Memory B cell (primary cell): ENCODE data around the gene MYEOV.

Experiments used
- ATAC-seq: fragments of 150-1000 bp; cut with Tn5 transposase; 2 replicates; pipeline ENCODE4 v1.10.0; 2021; ENCODE audit warnings: low read depth, mild to moderate bottlenecking, moderate library complexity
- DNase-seq, 2 donors: peaks; one replicate each; pipeline ENCODE4 v3.0.0; 2022; ENCODE audit warnings: low spot score in 2 of 2
- H3K27ac Mint-ChIP-seq: one replicate; pipeline ENCODE4 v1.8.0; 2022; ENCODE audit warnings: mild to moderate bottlenecking, moderate library complexity, mixed read lengths
- H3K27me3 Mint-ChIP-seq: one replicate; pipeline ENCODE4 v1.8.0; 2022; ENCODE audit warnings: mixed read lengths
- H3K36me3 Mint-ChIP-seq: one replicate; pipeline ENCODE4 v1.8.0; 2022; ENCODE audit warnings: mild to moderate bottlenecking, mixed read lengths
- H3K4me1 Mint-ChIP-seq: one replicate; pipeline ENCODE4 v1.8.0; 2022; ENCODE audit warnings: mixed read lengths
- H3K4me3 Mint-ChIP-seq: one replicate; pipeline ENCODE4 v1.8.0; 2022; ENCODE audit warnings: mild to moderate bottlenecking, moderate library complexity, mixed read lengths
- H3K9me3 Mint-ChIP-seq: one replicate; pipeline ENCODE4 v1.8.0; 2022; ENCODE audit warnings: mixed read lengths

The MYEOV gene

DNA sequence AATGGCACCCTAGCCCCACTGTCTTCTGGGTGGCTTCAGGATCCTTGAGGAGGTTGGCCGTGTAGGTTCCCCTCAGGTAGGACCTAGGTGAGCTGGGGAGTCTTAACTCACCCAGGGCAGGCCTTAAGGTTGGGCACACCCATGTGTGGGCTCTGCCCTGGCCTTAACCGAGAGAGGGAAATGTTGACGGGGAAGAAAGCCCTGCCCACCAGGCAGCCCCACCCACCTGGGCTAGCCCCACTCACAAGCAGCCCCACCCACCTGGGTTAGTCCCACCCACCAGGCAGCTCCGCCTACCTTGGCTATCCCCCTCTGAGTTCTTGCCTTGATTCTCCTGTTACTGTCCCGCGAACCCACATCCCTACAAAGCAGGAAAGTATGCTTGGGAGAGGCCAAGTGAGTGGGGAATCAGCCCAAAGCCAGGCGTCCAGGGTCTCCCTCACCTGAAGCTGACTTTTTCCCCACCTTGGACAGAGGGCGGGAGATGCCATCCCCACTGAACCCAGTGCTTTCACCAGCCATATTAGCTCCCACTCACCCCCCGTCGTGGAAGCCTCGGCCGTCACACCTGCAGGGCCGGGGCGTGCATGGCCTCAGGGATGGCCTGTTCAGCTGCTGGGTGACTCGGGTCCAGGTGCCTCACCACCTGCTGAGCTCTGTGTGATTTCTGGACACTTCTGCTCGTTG is at the start of gene MYEOV:
Gene MYEOV (plus strand): TSS at position 337 of the 687 bp plus-strand sequence. CDS start 1,200 bp downstream, outside the sequence.
- DNase-seq (peak; percentile 56 to 61), ATAC-seq (peak; percentile 31)
- Mint-ChIP-seq H3K36me3 (no peaks in the 10 kb centered on the region), H3K27me3 (no peaks in the 10 kb centered on the region), H3K4me3 (no peak within 1 kb of the TSS), H3K9me3 (no peaks in the 10 kb centered on the region), H3K27ac (peak within 1 kb of the TSS; percentile 92), H3K4me1 (peaks cover 42% of the 10 kb centered on the region)

DNA sequence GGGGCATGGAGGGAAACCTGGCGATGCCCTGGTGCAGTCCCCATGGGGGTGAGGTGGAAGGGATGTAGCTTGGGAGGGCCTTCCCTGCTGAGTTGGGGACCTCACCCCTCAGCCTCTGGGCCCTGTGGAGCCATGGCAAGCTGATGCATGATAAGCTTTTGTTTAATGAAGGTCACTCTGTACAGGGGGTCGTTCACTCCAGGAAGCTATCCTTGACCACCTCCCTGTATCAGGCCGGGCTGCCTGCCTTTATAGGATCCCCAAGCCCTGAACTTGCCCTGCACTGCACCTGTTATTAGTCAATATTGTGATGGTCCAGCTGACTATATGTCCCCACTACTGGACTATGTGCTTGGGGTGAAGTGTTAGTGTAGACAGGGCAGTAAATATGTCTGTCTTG is 49.7 kb upstream of the MYEOV start:
- ATAC-seq (no peak), DNase-seq (no peak)
- Mint-ChIP-seq H3K27ac (no peak overlapping the region), H3K4me3 (no peak overlapping the region), H3K27me3 (peaks cover 3% of the 10 kb centered on the region), H3K4me1 (peaks cover 5% of the 10 kb centered on the region), H3K36me3 (no peaks in the 10 kb centered on the region), H3K9me3 (no peaks in the 10 kb centered on the region)

DNA sequence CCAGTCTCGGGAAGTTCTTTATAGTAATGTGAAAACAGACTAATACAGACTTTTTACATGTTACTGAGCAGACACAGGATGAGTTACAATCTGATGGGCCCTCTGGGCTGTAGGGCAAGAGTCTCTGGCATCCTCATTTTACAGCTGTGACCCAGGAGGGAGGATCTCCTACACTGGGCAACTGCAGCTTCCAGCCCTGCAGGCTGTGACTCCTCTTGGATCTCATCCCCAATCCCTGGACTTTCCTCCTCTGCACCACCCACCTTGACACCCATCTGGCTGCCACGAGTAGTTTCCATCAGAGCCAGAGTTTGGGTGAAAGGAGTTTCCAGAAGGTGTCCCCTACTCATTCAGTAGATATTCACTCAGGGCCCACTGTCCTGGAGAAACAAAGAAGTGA is 48.9 kb upstream of the MYEOV start:
- no peak for ATAC-seq
- peaks cover 5% of the 10 kb centered on the region for H3K4me1 Mint-ChIP-seq

DNA sequence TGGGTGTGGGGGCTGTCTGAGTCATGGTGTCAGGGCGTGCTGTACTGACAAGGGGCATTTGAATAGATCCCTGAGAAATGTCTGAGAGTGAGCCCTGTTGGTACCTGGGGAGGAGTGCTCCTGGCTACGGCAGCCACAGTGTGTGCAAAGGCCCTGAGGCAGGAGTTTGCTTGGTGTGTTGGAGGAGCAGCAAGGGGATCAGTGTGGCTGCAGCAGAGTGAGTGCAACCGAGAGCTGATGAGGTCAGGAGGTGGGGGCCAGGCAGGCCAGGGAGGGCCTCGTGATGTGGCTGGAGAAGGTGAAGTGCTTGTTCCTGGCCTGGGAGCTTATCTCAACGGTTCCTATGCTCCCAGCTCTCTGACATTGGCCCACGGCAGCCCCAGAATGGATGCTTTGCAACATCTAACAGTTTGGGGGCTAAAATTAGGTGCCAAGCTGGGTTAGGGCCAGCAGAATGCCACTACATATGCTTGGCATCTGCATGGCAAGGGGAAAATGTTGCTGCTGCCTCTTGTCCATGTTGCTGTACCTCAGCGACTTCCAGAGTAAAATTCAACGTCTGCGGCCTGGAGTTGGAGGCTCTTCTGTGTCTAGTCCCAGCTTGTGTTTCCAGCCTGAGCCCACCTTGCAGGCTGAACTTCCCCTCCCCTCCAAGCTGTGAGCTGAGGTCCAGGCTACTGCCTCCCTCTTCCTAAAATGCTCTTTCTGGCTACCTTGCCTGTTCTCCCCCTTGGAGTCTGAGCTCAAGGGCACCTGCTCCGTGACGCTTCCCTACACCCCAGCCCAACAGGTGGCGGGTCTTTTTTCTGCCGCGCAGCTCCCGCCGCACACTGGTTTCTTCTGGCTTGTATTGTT is 48.2 kb upstream of the MYEOV start:
- ATAC-seq (no peak), DNase-seq (no peak)
- H3K27me3 Mint-ChIP-seq = peaks cover 7% of the 10 kb centered on the region
- no peak overlapping the region for H3K27ac Mint-ChIP-seq
- H3K4me3 Mint-ChIP-seq = no peak overlapping the region
- H3K9me3 Mint-ChIP-seq = no peaks in the 10 kb centered on the region
- peaks cover 5% of the 10 kb centered on the region for H3K4me1 Mint-ChIP-seq
- H3K36me3 Mint-ChIP-seq = no peaks in the 10 kb centered on the region

More for the DNA sequence above, 48.9 kb upstream of the MYEOV start:
- no peaks in the 10 kb centered on the region for H3K9me3 Mint-ChIP-seq
- H3K36me3 Mint-ChIP-seq = no peaks in the 10 kb centered on the region
- DNase-seq = no peak
- no peak overlapping the region for H3K4me3 Mint-ChIP-seq
- peaks cover 7% of the 10 kb centered on the region for H3K27me3 Mint-ChIP-seq
- H3K27ac Mint-ChIP-seq = no peak overlapping the region

DNA sequence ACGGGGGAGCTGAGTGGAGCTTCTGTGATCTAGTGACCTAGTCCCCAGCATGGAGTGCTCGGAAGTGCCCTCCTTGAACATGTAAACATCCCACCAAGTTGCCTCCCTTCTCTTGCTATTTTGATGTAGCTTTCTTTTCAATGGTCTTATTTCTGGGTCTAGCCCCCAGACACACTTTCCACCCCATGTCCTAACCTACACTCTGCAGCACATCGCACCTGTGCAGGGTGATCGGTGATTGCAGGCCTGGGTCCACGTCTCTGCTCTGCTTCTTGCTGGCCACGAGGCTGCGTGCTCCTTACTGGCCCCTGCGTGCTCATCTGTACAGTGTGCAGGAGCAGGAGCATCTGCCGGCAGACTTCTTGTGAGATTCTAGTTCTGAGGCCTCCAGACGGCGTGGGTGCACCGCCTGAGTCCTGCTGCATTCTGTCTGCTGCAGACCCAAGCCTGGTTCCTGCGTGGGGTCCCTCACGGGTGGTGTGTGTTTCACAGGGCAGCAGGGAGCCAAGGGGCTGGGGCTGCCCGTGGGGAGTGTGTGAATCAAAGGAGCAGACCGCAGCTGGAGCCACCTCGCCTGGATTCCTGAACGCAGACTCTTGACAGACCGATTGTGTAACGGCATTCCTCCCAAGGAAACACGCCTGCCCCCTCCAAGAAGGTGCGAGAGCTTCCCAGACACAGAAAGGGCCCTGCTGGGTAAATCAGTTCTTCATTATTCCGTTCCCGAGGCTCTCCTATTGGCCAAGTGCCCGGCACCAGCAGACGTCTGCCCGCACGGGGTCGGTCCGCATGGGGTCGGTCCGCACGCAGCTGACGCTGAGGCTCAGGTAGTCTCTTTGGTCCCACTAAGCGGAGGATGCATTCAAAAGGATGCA is 44.4 kb upstream of the MYEOV start:
- Mint-ChIP-seq H3K27ac (no peak overlapping the region), H3K27me3 (peaks cover 9% of the 10 kb centered on the region)

DNA sequence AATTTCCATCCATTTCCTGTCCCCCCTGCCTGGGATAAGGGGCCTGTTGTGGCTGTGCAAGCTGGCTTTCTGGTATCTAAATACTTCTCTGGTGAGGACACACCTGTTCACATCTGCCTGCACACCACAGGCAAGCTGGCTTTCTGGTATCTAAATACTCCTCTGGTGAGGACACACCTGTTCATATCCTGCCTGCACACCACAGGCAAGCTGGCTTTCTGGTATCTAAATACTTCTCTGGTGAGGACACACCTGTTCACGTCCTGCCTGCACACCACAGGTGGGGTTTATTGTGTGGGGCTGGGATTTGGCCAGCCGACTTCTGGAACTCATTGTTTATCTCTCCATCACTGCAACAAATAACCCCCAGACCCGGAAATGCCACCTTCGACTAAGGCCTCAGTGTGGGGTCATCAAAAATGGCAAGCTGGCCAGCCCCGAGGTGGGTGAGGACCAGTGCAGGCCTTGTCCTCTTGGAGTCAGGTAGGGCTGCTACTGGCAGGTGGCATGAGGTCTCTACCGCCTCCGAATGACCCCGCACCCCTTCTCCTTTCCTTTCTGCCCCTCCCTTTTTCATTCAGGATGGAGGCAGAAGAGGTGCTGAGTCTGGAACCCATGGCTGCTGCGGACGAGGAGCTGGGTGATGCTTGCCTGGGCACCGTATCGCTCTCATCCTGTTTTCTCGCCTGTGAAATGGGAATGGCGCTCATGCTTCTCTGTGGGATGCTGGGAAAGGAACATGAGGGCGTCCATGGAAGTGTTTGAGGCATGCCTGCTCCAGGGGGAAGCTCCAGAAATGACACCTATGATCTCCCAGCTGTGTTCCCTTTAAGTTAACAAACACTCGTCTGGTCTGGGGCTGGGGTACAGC is 43.5 kb upstream of the MYEOV start:
- H3K9me3 Mint-ChIP-seq = peaks cover 3% of the 10 kb centered on the region
- no peaks in the 10 kb centered on the region for H3K4me1 Mint-ChIP-seq
- ATAC-seq = no peak
- no peak for DNase-seq
- no peaks in the 10 kb centered on the region for H3K36me3 Mint-ChIP-seq
- no peak overlapping the region for H3K27ac Mint-ChIP-seq
- no peak overlapping the region for H3K4me3 Mint-ChIP-seq
- peaks cover 12% of the 10 kb centered on the region for H3K27me3 Mint-ChIP-seq

More for the DNA sequence above, 44.4 kb upstream of the MYEOV start:
- no peaks in the 10 kb centered on the region for H3K4me1 Mint-ChIP-seq
- ATAC-seq (no peak), DNase-seq (no peak)
- peaks cover 3% of the 10 kb centered on the region for H3K9me3 Mint-ChIP-seq
- no peaks in the 10 kb centered on the region for H3K36me3 Mint-ChIP-seq
- H3K4me3 Mint-ChIP-seq = no peak overlapping the region

DNA sequence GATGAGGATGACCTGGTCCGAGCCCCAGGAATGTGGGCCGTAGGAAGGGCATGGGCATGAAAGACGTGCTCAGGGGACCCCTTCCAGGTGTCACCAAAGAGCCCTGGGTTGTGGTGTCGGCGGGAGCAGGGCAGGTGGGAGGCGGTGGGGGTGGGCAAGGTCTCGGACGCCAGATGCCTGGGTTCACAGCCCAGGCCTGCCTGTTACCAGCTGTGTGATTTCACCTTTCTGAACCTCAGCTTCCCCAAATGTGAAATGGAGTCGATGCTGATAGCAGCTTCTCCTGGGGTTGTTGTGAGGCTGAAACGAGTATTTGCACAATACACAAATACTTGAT is 42.9 kb upstream of the MYEOV start:
- Mint-ChIP-seq H3K36me3 (peaks cover 2% of the 10 kb centered on the region), H3K9me3 (peaks cover 5% of the 10 kb centered on the region), H3K27ac (no peak overlapping the region), H3K27me3 (peaks cover 12% of the 10 kb centered on the region), H3K4me3 (no peak overlapping the region), H3K4me1 (no peaks in the 10 kb centered on the region)
- DNase-seq (no peak), ATAC-seq (no peak)

DNA sequence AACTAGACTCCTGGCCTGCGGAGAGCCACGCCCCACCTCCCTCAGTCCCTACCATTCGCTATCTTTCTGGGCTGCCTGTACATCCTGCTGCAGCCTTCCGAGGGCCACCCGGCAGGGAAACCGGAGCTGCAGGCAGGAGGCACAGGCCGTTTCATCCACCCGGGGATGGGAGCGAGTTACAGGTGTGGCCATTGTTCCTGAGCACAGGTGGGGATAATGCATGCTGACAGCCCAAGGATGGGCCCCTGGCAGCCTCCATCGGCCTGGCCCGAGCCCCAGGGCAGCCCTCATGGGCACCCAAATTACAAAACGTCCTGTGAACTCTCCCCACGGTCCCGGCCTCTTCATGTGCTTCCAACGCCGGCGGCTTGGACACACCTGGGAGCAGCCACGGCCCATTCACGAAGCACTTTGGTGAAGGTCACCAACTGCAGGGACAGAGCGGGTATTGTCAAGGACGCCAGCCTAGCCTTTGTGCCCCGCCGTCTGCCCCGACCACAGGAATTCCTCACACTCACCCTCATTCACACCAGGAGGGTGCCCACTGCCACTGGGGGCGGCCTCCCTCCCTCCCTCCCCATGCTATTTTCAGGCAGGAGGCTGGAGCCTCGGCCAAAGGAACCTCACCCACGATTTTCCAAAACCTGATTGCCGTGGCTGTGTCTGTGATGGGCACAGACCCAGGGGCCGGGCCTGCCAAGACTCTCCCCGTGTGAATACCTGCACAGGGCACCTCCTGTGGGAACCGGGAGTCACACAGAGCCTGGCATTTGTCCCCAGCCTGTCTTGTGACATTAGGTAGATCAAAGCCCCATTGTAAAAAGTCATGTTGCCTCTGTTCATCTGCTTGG is 42.1 kb upstream of the MYEOV start:
- Mint-ChIP-seq H3K27me3 (peaks cover 12% of the 10 kb centered on the region), H3K27ac (no peak overlapping the region), H3K4me3 (no peak overlapping the region), H3K4me1 (no peaks in the 10 kb centered on the region), H3K9me3 (peaks cover 7% of the 10 kb centered on the region), H3K36me3 (peaks cover 2% of the 10 kb centered on the region)
- DNase-seq (no peak), ATAC-seq (no peak)

DNA sequence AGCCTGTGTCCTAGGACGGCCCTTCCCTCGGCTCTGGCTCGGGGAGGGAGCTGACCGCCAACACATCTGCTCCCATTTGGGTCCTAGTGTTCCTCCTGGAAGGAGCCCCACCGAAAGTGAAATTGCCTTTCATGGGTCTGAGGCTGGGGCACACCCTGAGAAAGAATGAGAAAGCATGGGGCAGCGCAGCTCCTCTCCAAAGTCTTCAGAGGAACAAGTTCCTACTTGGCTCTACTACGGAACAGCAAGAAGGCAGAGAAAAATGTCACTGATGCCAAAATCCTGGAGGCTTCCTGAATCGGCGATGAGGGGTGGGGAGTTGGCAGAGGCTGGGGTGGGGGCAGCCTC is 41.5 kb upstream of the MYEOV start:
- peaks cover 7% of the 10 kb centered on the region for H3K9me3 Mint-ChIP-seq

DNA sequence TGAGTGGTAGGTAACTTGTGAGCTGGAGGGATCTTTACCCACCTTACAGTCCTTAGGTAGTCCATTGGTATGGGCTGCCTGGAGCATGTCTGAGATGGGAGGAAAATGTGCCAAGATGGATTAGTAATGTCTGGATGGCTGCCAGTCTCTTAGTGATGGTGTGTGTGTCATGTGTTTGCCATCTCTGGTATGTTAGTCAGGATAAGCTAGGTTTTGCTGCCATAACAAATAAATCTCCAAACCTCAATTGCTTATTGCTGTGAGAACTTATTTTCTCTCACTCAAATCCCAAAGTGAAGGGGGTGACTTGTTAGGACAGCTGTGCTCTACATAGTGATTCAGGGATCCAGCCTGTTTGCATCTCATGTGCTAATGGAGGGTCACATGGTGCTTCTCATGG is 40.9 kb upstream of the MYEOV start:
- DNase-seq (no peak), ATAC-seq (no peak)
- Mint-ChIP-seq H3K9me3 (peaks cover 7% of the 10 kb centered on the region), H3K36me3 (peaks cover 2% of the 10 kb centered on the region), H3K27me3 (peaks cover 12% of the 10 kb centered on the region), H3K4me3 (no peak overlapping the region), H3K4me1 (no peaks in the 10 kb centered on the region), H3K27ac (no peak overlapping the region)

More for the DNA sequence above, 41.5 kb upstream of the MYEOV start:
- ATAC-seq (no peak), DNase-seq (no peak)
- Mint-ChIP-seq H3K4me1 (no peaks in the 10 kb centered on the region), H3K27me3 (peaks cover 12% of the 10 kb centered on the region), H3K4me3 (no peak overlapping the region), H3K36me3 (peaks cover 2% of the 10 kb centered on the region), H3K27ac (no peak overlapping the region)

DNA sequence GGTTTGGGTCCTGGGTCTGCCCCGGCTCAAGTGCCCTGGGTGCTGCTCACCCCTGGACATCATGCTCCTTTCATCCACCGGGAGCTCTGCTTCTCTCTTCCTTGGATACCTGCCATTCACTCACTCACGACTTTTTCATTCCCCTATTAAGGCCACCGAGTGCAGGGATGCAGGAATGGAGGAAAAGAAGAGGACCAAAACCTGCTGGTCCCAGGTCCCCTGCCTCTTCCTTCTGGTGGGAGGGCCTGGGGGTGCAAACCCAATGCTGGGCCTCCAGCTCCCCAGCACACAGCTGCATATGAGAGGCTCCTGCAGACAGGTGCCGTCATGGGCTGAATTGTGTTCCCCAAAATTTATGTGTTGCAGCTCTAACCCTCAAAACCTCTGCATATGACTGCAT is 36.8 kb upstream of the MYEOV start:
- no peak overlapping the region for H3K4me3 Mint-ChIP-seq
- H3K4me1 Mint-ChIP-seq = no peaks in the 10 kb centered on the region
- peaks cover 2% of the 10 kb centered on the region for H3K36me3 Mint-ChIP-seq
- H3K27me3 Mint-ChIP-seq = peaks cover 6% of the 10 kb centered on the region
- H3K9me3 Mint-ChIP-seq = peaks cover 7% of the 10 kb centered on the region
- no peak for DNase-seq
- no peak overlapping the region for H3K27ac Mint-ChIP-seq
- ATAC-seq = no peak

DNA sequence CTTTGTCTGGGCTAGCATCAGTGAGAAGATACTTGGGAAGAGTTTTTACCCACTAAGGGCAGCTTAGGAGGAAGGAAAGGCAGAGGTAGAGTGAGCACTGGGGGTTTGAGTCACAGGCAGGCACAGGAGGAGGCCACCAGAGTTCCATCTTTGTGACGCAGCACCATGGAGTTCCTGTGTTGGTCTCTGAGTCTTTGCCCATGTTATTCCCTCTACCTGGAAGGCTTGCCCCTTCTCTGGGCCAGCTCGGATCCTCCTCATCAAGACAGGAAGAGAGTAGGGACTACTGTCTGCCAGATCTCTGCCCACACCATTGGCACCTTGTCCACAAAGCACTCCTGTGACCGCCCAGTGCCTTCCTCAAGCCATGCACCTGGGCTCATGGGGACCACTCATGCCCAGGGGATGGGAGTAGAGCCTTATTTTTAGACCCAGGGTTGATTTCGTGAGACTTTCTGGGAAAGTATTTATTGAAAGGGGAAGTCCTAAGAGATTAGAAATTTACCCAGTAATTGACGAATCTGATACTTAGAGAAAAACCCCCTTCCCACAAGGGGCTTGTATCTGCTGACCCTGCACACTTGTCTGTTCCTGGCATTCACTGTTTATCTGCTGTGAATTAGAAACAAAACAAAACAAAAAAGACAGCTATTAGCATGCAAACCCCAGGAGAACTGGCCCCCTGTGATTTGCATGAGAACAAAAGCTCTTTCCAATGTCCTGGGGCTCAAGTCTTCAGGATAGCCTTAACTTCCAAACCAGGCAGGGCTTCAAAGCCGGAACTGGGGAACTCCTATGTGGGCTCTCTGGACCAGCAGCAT is 35.9 kb upstream of the MYEOV start:
- ATAC-seq = no peak

More for the DNA sequence above, 35.9 kb upstream of the MYEOV start:
- H3K9me3 Mint-ChIP-seq = peaks cover 11% of the 10 kb centered on the region
- H3K36me3 Mint-ChIP-seq = peaks cover 7% of the 10 kb centered on the region
- peaks cover 12% of the 10 kb centered on the region for H3K27me3 Mint-ChIP-seq
- DNase-seq = no peak
- H3K4me1 Mint-ChIP-seq = peaks cover 5% of the 10 kb centered on the region
- no peak overlapping the region for H3K4me3 Mint-ChIP-seq
- no peak overlapping the region for H3K27ac Mint-ChIP-seq
